ENCODE data around the gene SNAI1.
"Not testable (repeated sequence)": the region's sequence is repeated elsewhere in the genome, so short reads cannot be mapped to it uniquely, and the experiment has no call there.

Gene SNAI1

DNA sequence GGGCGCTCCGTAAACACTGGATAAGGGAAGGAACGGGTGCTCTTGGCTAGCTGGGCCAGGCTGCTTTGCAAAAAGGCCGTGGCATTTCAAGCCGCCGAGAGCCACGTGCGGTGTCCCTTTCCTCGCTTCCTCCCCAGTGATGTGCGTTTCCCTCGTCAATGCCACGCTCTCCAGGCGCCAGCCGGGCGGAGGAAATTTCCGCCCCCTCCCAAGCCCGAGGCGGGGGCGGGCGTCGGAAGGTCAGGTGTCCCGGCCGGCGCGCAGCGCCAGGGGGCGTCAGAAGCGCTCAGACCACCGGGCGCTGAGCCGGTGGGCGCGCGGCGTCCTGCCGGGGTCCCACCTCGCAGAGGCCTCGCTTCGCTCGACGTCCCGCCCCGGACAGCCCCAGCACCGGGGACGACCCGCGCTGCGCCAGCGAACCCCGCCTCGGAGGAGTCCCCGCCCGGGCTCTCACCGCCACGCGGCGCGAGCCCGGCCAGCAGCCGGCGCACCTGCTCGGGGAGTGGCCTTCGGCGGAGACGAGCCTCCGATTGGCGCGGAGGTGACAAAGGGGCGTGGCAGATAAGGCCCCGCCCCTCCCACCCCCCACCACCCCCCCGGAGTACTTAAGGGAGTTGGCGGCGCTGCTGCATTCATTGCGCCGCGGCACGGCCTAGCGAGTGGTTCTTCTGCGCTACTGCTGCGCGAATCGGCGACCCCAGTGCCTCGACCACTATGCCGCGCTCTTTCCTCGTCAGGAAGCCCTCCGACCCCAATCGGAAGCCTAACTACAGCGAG is at the start of gene SNAI1:
Gene SNAI1 (plus strand): TSS at position 635 of the 777 bp plus-strand sequence. CDS start 80 bp downstream, at position 715.
- DNase-seq, result peak; percentile 91

DNA sequence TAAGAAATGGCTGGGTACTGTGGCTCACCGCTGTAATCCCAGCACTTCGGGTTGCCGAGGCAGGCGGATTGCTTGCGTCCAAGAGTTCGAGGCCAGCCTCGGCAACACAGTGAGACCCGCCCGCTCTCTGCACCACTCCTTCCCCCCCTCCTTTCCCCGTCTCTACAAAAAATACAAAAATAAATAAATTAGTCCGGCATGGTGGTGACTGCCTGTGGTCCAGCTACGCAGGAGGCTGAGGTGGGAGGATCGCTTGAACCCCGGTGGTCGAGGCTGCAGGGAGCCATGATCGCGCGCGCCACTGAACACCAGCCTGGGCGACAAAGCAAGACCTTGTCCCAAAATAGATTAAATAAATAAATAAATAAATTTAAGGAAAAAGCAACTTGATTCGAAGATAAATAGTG is 47.0 kb upstream of the SNAI1 start:
- DNase-seq, result peak; percentile 10

DNA sequence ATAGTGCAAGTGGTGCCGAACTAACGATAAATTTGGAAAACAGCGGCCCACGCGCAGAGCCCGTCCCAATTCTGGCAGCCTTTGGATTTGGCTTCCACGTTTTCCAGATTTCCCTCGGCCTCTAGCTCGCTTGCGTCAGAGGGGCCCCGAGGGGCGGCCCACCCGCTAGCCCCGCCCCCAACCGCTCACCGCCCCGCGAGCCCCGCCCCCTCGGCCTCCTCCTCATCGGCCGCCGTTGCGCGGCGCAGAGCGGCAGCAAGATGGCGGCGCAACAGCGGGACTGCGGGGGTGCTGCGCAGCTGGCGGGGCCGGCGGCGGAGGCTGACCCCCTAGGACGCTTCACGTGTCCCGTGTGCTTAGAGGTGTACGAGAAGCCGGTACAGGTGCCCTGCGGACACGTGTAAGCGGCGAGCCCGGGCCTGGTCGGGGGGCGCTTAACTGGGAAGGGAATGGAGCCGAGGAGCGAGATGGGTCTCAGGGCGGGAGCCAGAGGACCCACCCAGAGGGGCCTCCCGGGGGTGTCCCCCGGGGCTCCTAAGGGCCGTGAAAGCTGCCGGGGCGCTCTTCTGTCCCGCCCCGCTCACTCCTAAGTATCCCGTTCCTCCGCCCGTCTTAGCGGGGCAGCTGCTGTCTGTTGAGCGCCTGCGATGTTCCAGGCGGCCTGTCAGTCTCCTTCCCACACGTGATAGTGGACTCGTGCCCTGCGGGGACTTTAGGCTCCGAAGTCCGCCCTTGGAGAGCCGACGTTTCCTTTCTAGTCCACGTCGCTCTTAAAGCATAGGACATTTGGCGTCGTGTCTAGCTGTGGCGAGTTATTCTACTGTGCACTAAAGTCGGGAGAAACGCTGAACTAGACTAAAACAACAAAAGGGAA is 46.4 kb upstream of the SNAI1 start, which contains the start of gene RNF114:
Gene RNF114 (plus strand): TSS at position 245 of the 874 bp plus-strand sequence. CDS start 16 bp downstream, at position 261.
- DNase-seq, result peak; percentile 95

DNA sequence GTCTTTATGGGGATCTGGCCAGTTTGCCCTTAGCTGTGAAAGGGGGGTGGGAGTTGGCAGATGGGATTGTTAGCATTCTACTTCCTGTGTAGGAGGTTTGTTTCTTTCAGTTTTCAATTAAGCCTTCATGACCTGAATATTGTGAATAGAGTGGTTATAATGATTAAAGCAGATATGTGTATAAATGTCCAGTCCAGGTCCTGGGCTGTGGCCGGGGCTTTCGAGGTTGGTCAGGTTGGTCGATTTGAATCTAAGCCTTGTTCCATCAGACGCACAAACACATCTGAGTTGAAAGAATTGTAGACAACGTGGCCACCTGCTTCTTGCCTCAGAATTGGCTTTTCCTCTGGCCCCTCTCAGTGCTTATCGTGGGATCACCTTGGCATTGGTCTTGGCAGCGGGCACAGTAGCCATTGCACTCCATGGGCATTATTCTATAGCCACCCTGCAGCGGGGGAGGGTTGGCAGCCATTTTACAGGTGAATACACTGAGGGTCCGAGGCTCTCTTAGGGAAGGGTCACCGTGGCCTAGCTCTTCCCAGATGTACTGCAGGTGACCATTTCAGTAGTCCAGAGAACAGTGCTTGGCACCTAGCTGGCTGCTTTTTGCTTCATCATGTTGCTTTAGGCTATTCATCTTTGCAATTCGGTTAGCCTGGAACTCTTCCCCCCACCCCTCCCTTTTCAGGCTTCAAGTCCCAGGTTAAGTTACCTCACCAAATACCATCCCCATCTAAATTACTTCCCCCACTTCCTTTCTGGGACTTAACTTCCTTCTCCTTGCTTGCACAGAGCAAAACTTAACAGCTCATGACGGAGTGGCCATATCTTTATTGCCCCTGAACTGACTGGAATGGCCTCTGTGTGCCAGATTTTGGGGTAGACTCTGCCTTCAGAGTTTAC is 45.5 kb upstream of the SNAI1 start:
- DNase-seq, result no peak

DNA sequence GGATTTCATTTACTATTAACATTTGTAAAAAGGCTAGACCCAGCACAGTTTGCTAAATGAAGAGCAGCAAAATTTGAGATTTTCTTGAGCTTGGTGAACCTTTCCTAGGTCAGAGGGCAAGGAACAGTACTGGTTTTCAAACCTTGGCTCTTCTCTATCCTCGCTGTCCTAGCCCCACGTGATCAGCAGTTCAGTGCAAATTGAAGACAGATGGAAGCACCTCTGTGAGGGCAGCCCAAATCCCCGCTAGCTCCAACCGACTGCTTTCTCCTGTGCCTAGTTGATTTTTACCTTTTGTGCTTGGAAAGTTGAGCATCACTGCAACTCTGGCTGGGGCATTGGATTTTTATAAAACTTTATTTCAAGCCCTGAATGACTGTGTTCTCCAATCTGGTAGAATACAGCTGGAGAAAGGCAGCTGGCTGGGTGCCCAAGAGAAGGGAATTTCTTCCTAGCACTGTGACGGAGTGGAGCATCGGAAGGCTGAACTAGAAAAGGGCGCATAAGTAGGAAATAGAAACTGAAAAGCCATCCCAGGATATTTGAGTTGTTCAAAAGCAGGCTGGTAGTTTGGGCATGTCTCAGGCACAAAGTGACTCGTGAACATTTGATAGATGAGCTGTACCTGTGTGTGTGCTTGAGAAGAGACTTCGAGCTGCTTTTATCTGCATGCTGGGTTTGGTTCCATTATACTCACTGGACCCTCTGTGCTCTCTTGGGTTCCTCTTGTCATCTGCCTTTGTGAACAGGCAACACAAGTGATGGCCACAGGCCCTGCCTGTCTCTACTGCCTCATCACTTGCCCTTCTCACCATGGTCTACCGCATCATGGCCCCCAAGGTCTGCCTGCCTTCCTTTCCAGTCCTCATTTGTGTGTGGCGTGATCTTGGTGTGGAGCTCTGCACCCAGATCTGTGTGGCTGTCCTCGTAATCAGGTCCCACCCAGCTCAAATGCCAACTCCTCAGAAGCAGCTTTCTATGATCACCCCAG is 44.3 kb upstream of the SNAI1 start:
- no peak for DNase-seq

DNA sequence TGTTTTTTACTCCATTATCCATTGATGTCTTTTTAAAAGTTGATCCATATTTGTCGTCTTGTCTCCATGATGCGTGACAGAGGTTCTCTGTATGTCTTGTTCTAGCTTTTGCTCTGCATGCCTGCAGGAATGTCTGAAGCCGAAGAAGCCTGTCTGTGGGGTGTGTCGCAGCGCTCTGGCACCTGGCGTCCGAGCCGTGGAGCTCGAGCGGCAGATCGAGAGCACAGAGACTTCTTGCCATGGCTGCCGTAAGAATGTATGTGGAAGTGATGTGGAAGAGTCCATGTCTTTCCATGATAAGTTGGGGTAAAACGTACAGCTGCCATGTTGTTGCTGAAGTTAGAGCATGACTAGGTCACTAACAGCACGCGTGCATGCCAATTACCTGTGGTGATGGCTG is 41.3 kb upstream of the SNAI1 start:
- no peak for DNase-seq

DNA sequence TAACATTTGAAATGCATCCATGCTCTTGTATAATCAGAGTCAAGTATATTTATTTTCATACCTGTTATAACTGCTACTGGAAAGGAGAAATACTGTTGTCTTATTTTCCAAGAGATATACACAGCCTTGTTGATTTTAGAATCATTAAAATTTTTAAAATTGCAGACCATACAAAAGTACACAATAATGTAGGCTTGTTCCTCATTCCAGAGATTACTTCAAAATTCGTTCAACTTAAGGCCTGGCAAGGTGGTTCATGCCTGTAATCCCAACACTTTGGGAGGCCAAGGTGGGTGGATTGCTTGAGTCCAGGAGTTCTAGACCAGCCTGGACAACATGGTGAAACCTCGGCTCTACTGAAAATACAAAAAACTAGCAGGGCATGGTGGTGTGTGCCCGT is 40.5 kb upstream of the SNAI1 start:
- no peak for DNase-seq

DNA sequence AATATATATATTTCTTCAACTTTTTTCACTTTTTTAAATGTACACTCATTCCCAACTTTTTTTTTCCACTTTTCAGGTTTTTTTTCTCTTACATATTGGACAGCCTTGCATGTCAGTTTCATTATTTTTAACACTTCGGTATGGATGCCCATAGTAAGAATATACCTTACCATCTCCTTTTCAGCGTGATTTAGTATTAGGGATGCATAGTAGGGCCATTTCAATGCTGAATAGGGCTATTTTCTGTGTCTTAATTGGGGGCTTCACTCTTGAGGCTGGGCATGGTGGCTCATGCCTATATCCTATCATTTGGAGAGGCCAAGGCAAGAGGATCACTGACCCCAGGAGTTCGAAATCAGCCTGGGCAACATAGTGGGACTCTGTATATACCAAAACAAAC is 39.8 kb upstream of the SNAI1 start:
- DNase-seq, result no peak

DNA sequence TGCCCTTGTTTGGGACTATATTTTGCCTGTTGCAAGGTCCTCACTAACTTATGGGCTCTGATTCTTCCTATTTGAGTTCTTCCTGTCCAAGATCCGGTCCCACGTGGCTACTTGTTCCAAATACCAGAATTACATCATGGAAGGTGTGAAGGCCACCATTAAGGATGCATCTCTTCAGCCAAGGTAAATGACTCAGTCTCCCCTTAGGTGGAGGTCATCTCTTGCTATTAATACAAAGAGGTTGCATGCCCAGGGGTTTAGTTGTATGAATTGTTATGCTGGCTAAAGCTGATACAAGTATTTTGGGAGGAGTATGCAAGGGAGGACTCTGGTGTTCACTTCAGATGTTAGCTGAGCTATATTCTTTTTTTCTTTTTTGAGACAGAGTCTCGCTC is 37.5 kb upstream of the SNAI1 start:
- DNase-seq, result no peak

DNA sequence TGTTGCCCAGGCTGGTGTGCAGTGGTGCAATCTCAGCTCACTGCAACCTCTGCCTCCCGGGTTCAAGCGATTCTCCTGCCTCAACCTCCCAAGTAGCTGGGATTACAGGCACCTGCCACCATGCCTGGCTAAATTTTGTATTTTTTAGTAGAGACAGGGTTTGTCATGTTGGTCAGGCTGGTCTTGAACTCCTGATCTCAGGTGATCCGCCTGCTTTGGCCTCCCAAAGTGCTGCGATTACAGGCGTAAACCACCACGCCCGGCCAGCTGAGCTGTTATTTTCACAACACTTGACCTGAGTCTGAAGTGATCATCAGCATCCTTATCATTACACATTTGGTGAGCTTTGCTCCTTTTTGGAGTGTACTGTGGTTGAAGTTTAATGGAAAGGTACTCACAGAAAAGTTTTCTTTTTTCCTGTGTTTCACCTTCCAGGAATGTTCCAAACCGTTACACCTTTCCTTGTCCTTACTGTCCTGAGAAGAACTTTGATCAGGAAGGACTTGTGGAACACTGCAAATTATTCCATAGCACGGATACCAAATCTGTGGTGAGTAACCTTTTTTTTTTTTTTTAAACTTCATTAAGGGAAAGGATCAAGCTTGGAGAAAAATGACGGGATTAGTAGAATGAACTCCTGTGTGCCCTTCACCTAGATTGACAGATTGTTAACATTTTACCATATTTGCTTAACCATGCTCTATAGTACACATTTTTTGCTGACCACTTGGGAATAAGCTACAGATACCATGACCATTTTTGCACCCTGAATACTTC is 36.9 kb upstream of the SNAI1 start:
- no peak for DNase-seq

DNA sequence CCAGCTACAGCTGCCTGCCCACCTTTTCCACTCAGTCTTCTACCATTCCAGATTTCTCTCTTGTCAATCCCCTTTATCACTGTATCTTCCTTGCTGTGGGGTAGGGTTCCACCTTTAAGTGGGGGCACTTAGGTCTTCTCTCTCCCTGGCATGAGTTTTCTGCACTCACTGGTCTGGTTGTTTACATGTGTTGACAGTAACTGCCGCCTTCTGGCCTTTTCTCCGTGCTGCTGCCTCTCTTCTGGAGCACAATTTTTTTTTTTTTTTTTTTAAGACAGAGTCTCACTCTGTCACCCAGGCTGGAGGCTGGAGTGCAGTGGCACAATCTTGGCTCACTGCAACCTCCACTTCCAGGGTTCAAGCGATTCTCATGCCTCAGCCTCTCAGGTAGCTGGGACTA is 34.6 kb upstream of the SNAI1 start:
- DNase-seq, result no peak

DNA sequence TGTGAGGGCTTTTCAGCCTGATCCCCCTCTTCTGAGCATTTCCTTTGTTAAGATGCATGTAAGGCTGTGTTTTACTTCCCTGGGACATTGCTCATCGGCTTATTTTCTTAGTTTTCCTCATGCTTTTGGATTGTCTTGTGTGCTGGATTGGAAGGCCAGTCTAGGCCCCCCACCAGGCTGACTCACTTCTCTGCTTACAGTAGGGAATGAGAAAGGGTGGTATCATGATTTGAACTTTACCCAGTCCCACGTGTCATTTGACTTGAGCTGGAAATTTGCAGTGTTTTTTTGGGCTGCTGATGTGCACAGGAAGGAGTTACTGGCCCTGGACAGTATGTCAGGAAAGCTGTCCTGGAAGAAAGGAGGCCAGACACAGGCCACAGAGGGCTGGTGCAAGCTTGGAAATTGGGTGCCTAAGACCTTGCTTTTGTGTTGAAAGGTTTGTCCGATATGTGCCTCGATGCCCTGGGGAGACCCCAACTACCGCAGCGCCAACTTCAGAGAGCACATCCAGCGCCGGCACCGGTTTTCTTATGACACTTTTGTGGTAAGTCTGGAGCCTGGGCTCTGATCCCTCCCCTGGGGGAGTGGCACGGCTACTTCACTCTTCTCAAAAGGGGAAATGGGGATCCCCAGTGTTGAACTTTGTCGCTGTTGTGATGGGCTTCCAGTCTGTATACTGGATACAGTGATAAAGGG is 33.8 kb upstream of the SNAI1 start:
- no peak for DNase-seq

DNA sequence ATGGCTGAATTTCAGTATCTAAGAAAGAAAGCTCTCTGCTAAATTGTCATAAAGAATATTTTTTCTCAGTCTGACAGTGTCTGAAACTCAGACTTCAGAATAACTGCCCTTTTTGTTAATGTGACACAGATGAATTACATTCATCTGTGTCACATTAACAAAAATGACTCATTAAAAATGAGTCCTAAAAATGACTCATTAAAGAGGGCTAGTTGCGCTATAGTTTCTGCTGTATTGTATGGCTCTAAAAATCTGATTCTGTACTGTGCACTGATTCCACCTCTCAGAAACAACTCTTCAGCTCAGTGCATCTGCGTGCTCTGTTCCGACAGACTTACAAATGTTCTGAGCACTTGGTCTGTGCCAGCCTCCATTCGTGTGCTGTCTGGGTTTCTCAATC is 31.6 kb upstream of the SNAI1 start:
- no peak for DNase-seq

DNA sequence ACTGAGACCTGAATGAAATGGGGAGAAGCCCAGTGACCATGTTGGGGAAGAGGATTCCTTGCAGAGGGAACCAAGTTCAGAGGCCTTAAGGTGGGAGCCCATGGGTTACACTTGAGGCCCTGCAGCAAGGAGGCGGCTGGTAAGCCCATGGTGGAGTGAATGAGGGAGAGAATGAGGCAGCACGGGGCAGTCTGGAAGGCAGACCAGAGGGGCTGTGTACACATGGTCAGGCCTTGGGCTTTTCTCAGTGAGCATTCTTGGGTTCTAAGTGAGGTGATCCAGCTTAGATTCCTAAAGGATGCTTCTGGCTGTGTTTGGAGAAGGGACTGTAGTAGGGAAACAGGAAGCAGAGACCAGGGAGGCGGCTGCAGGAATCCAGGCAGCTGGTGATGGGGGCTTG is 27.6 kb upstream of the SNAI1 start:
- DNase-seq, result no peak

DNA sequence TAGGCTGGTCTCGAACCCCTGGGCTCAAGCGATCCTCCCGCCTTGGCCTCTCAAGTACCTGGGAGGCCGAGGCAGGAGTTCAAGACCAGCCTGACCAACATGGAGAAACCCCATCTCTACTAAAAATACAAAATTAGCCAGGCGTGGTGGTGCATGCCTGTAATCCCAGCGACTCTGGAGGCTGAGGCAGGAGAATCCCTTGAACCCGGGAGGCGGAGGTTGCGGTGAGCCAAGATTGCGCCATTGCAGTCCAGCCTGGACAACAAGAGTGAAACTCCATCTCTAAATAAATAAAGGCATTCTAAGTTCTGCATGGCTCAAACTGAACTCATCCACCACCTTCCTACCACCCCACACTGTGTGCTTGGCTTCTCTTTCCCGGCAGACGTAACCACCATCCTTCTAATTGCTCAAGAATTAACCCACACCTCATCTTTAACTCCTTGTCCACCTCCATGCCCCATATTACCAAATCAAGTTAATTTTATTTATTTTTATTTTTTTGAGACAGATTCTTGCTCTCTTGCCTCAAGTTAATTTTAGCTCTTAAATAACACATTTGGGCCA is 26.9 kb upstream of the SNAI1 start:
- DNase-seq, result not testable (repeated sequence)

DNA sequence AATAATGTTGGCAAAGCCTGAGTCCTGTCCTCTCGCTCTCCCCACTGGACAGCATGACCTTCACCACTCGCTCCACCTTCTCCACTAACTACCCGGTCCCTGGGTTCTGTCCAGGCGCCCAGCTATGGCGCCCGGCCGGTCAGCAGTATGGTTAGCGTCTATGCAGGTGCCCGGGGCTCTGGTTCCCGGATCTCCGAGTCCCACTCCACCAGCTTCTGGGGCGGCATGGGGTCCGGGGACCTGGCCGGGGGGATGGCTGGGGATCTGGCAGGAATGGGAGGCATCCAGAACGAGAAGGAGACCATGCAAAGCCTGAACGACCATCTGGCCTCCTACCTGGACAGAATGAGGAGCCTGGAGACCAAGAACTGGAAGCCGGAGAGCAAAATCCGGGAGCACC is 26.1 kb upstream of the SNAI1 start:
- no peak for DNase-seq

DNA sequence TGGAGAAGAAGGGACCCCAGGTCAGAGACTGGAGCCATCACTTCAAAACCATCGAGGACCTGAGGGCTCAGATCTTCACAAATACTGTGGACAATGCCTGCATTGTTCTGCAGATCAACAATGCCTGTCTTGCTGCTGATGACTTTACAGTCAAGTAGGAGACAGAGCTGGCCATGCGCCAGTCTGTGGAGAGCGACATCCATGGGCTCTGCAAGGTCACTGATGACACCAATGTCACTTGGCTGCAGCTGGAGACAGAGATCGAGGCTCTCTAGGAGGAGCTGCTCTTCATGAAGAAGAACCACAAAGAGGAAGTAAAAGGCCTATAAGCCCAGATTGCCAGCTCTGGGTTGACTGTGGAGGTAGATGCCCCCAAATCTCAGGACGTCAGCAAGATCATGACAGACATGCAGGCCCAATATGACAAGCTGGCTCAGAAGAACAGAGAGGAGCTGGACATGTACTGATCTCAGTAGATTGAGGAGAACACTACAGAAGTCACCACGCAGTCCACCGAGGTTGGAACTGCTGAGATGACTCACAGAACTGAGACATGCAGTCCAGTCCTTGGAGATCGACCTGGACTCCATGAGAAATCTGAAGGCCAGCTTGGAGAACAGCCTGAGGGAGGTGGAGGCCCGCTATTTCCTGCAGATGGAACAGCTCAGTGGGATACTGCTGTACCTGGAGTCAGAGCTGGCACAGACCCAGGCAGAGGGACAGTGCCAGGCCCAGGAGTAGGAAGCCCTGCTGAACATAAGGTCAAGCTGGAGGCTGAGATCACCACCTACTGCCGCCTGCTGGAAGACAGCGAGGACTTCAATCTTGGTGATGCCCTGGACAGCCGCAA is 25.5 kb upstream of the SNAI1 start:
- DNase-seq, result not testable (repeated sequence)

DNA sequence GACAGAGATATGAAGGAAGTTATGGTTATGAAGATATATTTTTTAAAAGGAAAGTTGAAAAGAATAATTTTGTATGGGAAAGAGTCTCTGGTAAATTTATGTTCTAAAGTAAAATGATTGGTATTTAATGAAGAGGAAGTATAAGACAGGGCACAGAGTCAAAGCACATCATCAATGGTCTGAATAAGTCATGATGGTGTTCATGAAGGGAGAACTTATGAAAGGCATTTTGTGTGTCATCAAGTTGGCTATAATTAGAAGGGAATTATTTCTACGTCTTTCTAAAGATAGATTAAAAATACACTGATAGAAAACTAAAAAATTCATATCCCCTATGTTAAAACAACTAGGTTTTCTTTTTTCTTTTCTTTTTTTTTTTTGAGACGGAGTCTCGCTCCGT is 21.4 kb upstream of the SNAI1 start:
- no peak for DNase-seq
